ENCODE results near the gene ZCWPW2.

- no peak for TF ChIP-seq ZNF639 (tag by site-specific recombination; IDR thresholded peaks at IDR 0.05)
- TF ChIP-seq CTCF (tag by site-specific recombination; IDR thresholded peaks at IDR 0.05), result no peak
- TF ChIP-seq WT1 (tag by site-specific recombination; IDR thresholded peaks at IDR 0.05), result no peak
- TF ChIP-seq ZNF426 (tag by site-specific recombination; IDR thresholded peaks at IDR 0.05), result no peak
- TF ChIP-seq ZBTB1 (tag by site-specific recombination; IDR thresholded peaks at IDR 0.05), result no peak
- TF ChIP-seq PRDM1 (tag by site-specific recombination; IDR thresholded peaks at IDR 0.05), result no peak
- no peak for TF ChIP-seq ZNF561 (tag by site-specific recombination; IDR thresholded peaks at IDR 0.05; ENCODE audit: borderline replicate concordance)
- TF ChIP-seq ZNF558 (tag by site-specific recombination; IDR thresholded peaks at IDR 0.05), result no peak
- TF ChIP-seq ZNF274 (IDR thresholded peaks at IDR 0.05; ENCODE audit: low read length), result no peak
- TF ChIP-seq ZNF274 (tag by site-specific recombination; IDR thresholded peaks at IDR 0.05; ENCODE audit: borderline replicate concordance), result no peak
These were observed 14.0 kb upstream of the ZCWPW2 start for GRCh38 chr3:28334552-28334951.

Data from HEK293 (cell line).